ENCODE measurements around the gene LMX1A. TPM values are rescaled to one million over a fixed set of nuclear protein-coding genes. Genes with fewer than 3 reads are reported as not detected.
A peak's percentile ranks its signal among the peaks of the same experiment; 100 is the strongest.

LMX1A gene
- total and polyA plus RNA-seq, 9 of the 15 experiments (the other 6 are each of a cell fraction or from before 2014, with no cell fraction given): not detected

- TF ChIP-seq ZNF592 (IDR thresholded peaks at IDR 0.05) (no peak), MLLT1 (IDR thresholded peaks at IDR 0.05) (peak in 1 of 2 experiments; percentile 99; a peak in 2 of 4 replicates), HES1 (IDR thresholded peaks at IDR 0.05; ENCODE audit: low read depth) (peak; percentile 95), ARID1B (IDR thresholded peaks at IDR 0.05) (peak; percentile 53; the same call in 1 of the 2 replicates), ZNF347 (CRISPR knock-in tag; IDR thresholded peaks at IDR 0.05; ENCODE audit: low read depth) (no peak), KAT8 (IDR thresholded peaks at IDR 0.05; ENCODE audit: low read depth) (no peak), CTCF (IDR thresholded peaks at IDR 0.05 in 2 of 3, conservative IDR thresholded peaks at IDR 0.05 in 1 of 3; ENCODE audit: insufficient read depth in 2 of 3, low read depth in 1 of 3, low read length in 3 of 3) (peak; percentile 91 to 98 (median 96)), RAD21 (CRISPR knock-in tag; conservative IDR thresholded peaks at IDR 0.05 in 1 of 2, IDR thresholded peaks at IDR 0.05 in 1 of 2) (peak; percentile 92 to 97), STAG1 (CRISPR knock-in tag; IDR thresholded peaks at IDR 0.05; ENCODE audit: borderline replicate concordance) (peak; percentile 56; the same call in 1 of the 2 replicates), ESRRA (IDR thresholded peaks at IDR 0.05; ENCODE audit: borderline replicate concordance, low read depth) (peak; percentile 100; the same call in 1 of the 2 replicates), NFYB (IDR thresholded peaks at IDR 0.05; ENCODE audit: extremely low read depth, insufficient read length) (no peak), FOXM1 (IDR thresholded peaks at IDR 0.05; ENCODE audit: low read depth) (no peak), FOXM1 (CRISPR knock-in tag; IDR thresholded peaks at IDR 0.05; ENCODE audit: low read depth) (no peak), DACH1 (IDR thresholded peaks at IDR 0.05; ENCODE audit: partially characterized antibody) (no peak), RBM39 (optimal IDR thresholded peaks at IDR 0.05; ENCODE audit: low read depth, low read length) (no peak), HBP1 (CRISPR knock-in tag; IDR thresholded peaks at IDR 0.05) (no peak)
Measured at GRCh38 chr1:165392634-165393571, 36.4 kb upstream of the LMX1A start (continued).
